ENCODE measurements around the gene NPLOC4.

DNA sequence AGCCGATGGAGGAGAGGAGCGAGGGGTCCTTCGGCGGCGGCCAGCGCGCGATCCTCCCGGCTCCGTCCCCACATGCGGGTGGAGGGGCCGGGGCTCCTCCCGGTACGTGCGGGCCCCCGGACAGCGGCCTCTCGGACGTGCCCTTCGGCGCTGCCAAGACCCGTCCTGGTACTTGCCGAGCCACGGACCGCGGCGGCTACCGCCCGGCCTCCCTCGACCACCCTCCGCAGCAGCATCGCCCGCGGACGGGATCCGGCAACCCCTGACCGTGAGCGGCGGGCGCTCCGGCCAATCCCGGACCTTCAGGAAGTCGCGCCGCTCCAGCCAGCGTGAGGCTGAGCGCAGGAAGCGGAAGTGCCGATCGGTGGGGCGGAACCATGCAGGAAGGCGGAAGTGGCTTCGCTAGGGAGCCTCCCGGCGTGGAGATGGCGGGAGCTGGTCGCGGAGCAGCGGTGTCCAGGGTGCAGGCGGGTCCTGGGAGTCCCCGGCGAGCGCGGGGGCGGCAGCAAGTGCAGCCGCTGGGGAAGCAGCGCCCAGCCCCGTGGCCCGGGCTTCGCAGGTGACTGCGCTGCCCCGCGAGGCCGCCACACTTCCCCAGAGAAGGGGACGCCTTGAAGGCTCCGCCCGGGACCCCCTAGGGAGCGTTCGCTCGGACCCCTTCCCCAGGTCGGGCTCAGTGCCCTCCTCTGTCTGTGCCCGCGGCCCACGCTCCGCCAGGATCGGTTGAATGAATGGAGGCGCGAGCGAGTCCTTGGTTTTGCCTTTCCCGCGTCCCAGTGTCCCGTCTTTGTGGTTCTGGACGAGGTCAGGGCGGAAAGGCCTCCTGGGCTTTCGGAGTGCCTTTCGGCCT lies 29.7 kb upstream of the NPLOC4 start, which contains the start of the genes CCDC137 and OXLD1:
- TF ChIP-seq, protein P1, sequence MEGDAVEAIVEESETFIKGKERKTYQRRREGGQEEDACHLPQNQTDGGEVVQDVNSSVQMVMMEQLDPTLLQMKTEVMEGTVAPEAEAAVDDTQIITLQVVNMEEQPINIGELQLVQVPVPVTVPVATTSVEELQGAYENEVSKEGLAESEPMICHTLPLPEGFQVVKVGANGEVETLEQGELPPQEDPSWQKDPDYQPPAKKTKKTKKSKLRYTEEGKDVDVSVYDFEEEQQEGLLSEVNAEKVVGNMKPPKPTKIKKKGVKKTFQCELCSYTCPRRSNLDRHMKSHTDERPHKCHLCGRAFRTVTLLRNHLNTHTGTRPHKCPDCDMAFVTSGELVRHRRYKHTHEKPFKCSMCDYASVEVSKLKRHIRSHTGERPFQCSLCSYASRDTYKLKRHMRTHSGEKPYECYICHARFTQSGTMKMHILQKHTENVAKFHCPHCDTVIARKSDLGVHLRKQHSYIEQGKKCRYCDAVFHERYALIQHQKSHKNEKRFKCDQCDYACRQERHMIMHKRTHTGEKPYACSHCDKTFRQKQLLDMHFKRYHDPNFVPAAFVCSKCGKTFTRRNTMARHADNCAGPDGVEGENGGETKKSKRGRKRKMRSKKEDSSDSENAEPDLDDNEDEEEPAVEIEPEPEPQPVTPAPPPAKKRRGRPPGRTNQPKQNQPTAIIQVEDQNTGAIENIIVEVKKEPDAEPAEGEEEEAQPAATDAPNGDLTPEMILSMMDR (IDR thresholded peaks at IDR 0.05; ENCODE audit: insufficient read depth, low read length, poor library complexity, severe bottlenecking), result no peak
- TF ChIP-seq EZH2phosphoT487 (conservative IDR thresholded peaks at IDR 0.05; ENCODE audit: low read length), result no peak
